Measurements from ENCODE around the gene ANO7. TPM values are rescaled to one million over a fixed set of nuclear protein-coding genes. Genes with fewer than 3 reads are reported as not detected.

Gene ANO7
- total and polyA plus RNA-seq, 4 donors, result 0.71 to 1.1 (median 0.86) TPM

GRCh38 chr2:241168366-241168765, 20.1 kb upstream of the ANO7 start:
- 96 to 97% methylated on average over 15 of the region's 15 CpGs for WGBS, 2 donors
- H3K9me3 ChIP-seq (ENCODE audit: control insufficient read depth in 4 of 4, insufficient read depth in 3 of 4, low read length in 3 of 4), result peaks cover 0 to 9% (median 5%) of the 10 kb centered on the region in 4 donors
- H3K4me1 ChIP-seq (ENCODE audit: control insufficient read depth in 5 of 5, insufficient read depth in 5 of 5, low read length in 5 of 5), result no peaks in the 10 kb centered on the region
- no peak for TF ChIP-seq CTCF (IDR thresholded peaks at IDR 0.05; ENCODE audit: control extremely low read depth, extremely low read depth)
- no peak overlapping the region for H3K4me3 ChIP-seq
- DNase-seq, result no peak
- no peaks in the 10 kb centered on the region for H3K27me3 ChIP-seq (ENCODE audit: control insufficient read depth in 3 of 3, insufficient read depth in 3 of 3, low read length in 2 of 3)
- H3K27ac ChIP-seq (ENCODE audit: low read depth in 1 of 2, low read length in 1 of 2), result no peak overlapping the region
- no peak overlapping the region for H3K9ac ChIP-seq (ENCODE audit: insufficient read depth in 1 of 2, low read length in 2 of 2)
- no peak for ATAC-seq (ENCODE audit: insufficient read depth, low FRiP score)
- peaks cover 31 to 47% (median 42%) of the 10 kb centered on the region in 4 donors for H3K36me3 ChIP-seq (ENCODE audit: control insufficient read depth in 4 of 4, insufficient read depth in 4 of 4, low read length in 4 of 4)

GRCh38 chr2:241173557-241173956, 14.9 kb upstream of the ANO7 start:
- DNase-seq (no peak), ATAC-seq (ENCODE audit: insufficient read depth, low FRiP score) (no peak)
- no peak overlapping the region for H3K4me3 ChIP-seq
- WGBS, 2 donors, result 93 to 95% methylated on average over 2 of the region's 2 CpGs
- no peaks in the 10 kb centered on the region for H3K27me3 ChIP-seq (ENCODE audit: control insufficient read depth in 3 of 3, insufficient read depth in 3 of 3, low read length in 2 of 3)
- no peak for TF ChIP-seq CTCF (IDR thresholded peaks at IDR 0.05; ENCODE audit: control extremely low read depth, extremely low read depth)
- peaks cover 26 to 37% (median 32%) of the 10 kb centered on the region in 4 donors for H3K36me3 ChIP-seq (ENCODE audit: control insufficient read depth in 4 of 4, insufficient read depth in 4 of 4, low read length in 4 of 4)
- no peak overlapping the region for H3K27ac ChIP-seq (ENCODE audit: low read depth in 1 of 2, low read length in 1 of 2)
- no peaks in the 10 kb centered on the region for H3K4me1 ChIP-seq (ENCODE audit: control insufficient read depth in 5 of 5, insufficient read depth in 5 of 5, low read length in 5 of 5)
- no peak overlapping the region for H3K9ac ChIP-seq (ENCODE audit: insufficient read depth in 1 of 2, low read length in 2 of 2)
- peaks cover 0 to 9% (median 5%) of the 10 kb centered on the region in 4 donors for H3K9me3 ChIP-seq (ENCODE audit: control insufficient read depth in 4 of 4, insufficient read depth in 3 of 4, low read length in 3 of 4)

GRCh38 chr2:241177526-241178334, 10.7 kb upstream of the ANO7 start:
- H3K27me3 ChIP-seq (ENCODE audit: control insufficient read depth in 3 of 3, insufficient read depth in 3 of 3, low read length in 2 of 3), result no peaks in the 10 kb centered on the region
- no peak overlapping the region for H3K4me3 ChIP-seq
- H3K36me3 ChIP-seq (ENCODE audit: control insufficient read depth in 4 of 4, insufficient read depth in 4 of 4, low read length in 4 of 4), result peaks cover 8 to 27% (median 12%) of the 10 kb centered on the region in 4 donors
- no peak for TF ChIP-seq CTCF (IDR thresholded peaks at IDR 0.05; ENCODE audit: control extremely low read depth, extremely low read depth)
- no peak overlapping the region for H3K9ac ChIP-seq (ENCODE audit: insufficient read depth in 1 of 2, low read length in 2 of 2)
- ATAC-seq (ENCODE audit: insufficient read depth, low FRiP score) (no peak), DNase-seq (no peak)
- H3K9me3 ChIP-seq (ENCODE audit: control insufficient read depth in 4 of 4, insufficient read depth in 3 of 4, low read length in 3 of 4), result no peaks in the 10 kb centered on the region
- 95 to 96% methylated on average over 12 of the region's 12 CpGs for WGBS, 2 donors
- no peak overlapping the region for H3K27ac ChIP-seq (ENCODE audit: low read depth in 1 of 2, low read length in 1 of 2)
- H3K4me1 ChIP-seq (ENCODE audit: control insufficient read depth in 5 of 5, insufficient read depth in 5 of 5, low read length in 5 of 5), result peaks cover 0 to 2% (median 0%) of the 10 kb centered on the region in 5 donors

Measured in lung (tissue), 12 donors.